Memory B cell (primary cell): ENCODE measurements around the gene CCDC169.

Source experiments
- ATAC-seq: fragments of 150-1000 bp; cut with Tn5 transposase; 2 replicates; pipeline ENCODE4 v1.10.0; 2021; ENCODE audit warnings: low read depth, mild to moderate bottlenecking, moderate library complexity
- DNase-seq, 2 donors: peaks; one replicate each; pipeline ENCODE4 v3.0.0; 2022; ENCODE audit warnings: low spot score in 2 of 2
- H3K27ac Mint-ChIP-seq: one replicate; pipeline ENCODE4 v1.8.0; 2022; ENCODE audit warnings: mild to moderate bottlenecking, moderate library complexity, mixed read lengths
- H3K27me3 Mint-ChIP-seq: one replicate; pipeline ENCODE4 v1.8.0; 2022; ENCODE audit warnings: mixed read lengths
- H3K36me3 Mint-ChIP-seq: one replicate; pipeline ENCODE4 v1.8.0; 2022; ENCODE audit warnings: mild to moderate bottlenecking, mixed read lengths
- H3K4me1 Mint-ChIP-seq: one replicate; pipeline ENCODE4 v1.8.0; 2022; ENCODE audit warnings: mixed read lengths
- H3K4me3 Mint-ChIP-seq: one replicate; pipeline ENCODE4 v1.8.0; 2022; ENCODE audit warnings: mild to moderate bottlenecking, moderate library complexity, mixed read lengths
- H3K9me3 Mint-ChIP-seq: one replicate; pipeline ENCODE4 v1.8.0; 2022; ENCODE audit warnings: mixed read lengths

Gene CCDC169

DNA sequence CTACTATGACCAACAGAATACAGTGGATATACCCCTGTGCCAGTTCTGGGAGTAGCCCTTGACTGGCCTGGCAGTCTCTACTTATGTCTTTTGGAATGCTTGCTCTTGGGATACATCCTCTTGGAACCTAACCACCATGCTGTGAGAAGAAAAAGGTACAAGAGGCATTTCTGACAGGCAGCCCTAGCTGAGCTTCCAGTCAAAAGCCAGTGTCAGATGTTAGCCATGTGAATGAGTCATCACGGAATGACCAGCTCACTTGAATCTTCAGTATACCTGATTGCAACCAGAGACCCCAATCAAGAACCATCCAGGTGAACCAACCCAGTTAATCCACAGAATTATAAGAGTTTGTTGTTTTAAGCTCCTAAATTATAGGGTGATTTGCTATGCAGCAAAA, 4.1 kb downstream of the CCDC169 start:
- no peak overlapping the region for H3K27ac Mint-ChIP-seq
- peaks cover 9% of the 10 kb centered on the region for H3K27me3 Mint-ChIP-seq
- H3K36me3 Mint-ChIP-seq, result no peaks in the 10 kb centered on the region
- H3K4me1 Mint-ChIP-seq, result no peaks in the 10 kb centered on the region
- no peak for ATAC-seq
- DNase-seq, result no peak
- no peaks in the 10 kb centered on the region for H3K9me3 Mint-ChIP-seq
- H3K4me3 Mint-ChIP-seq, result no peak overlapping the region

- Mint-ChIP-seq H3K27me3 (peaks cover 3% of the 10 kb centered on the region), H3K36me3 (no peaks in the 10 kb centered on the region), H3K27ac (no peak overlapping the region), H3K4me1 (no peaks in the 10 kb centered on the region), H3K9me3 (no peaks in the 10 kb centered on the region), H3K4me3 (no peak overlapping the region)
- no peak for DNase-seq
- no peak for ATAC-seq
Measured at GRCh38 chr13:36288794-36289391, 8.7 kb downstream of the CCDC169 start.

DNA sequence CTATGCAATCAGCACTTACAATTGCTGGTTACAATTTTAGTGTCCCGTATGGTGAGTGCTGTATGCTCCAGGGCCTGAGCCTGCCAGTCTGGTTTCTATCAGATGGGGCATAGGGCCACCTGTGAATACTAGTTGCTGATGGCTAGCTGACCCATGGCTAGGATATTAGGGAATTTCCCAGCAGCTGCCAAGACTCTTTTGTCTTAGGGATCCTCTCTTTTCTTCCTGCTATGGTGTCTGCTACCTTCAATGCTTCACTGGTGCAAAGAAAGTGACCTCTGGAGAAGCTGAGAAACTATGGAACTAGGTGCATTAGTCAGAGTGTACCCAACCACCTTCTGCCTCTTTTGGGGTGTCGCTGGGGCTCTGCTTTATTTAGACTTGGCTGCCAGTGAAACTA, 11.6 kb downstream of the CCDC169 start:
- ATAC-seq (no peak), DNase-seq (no peak)
- Mint-ChIP-seq H3K9me3 (no peaks in the 10 kb centered on the region), H3K4me1 (no peaks in the 10 kb centered on the region), H3K4me3 (no peak overlapping the region), H3K36me3 (no peaks in the 10 kb centered on the region), H3K27ac (no peak overlapping the region), H3K27me3 (peaks cover 3% of the 10 kb centered on the region)

GRCh38 chr13:36282821-36283432, 14.7 kb downstream of the CCDC169 start:
- Mint-ChIP-seq H3K4me1 (no peaks in the 10 kb centered on the region), H3K27ac (no peak overlapping the region), H3K4me3 (no peak overlapping the region), H3K9me3 (no peaks in the 10 kb centered on the region), H3K27me3 (peaks cover 3% of the 10 kb centered on the region), H3K36me3 (no peaks in the 10 kb centered on the region)
- no peak for DNase-seq
- no peak for ATAC-seq

GRCh38 chr13:36275190-36276002, 22.2 kb downstream of the CCDC169 start:
- ATAC-seq (no peak), DNase-seq (no peak)
- Mint-ChIP-seq H3K27ac (no peak overlapping the region), H3K9me3 (no peaks in the 10 kb centered on the region), H3K4me1 (no peaks in the 10 kb centered on the region), H3K27me3 (no peaks in the 10 kb centered on the region), H3K36me3 (no peaks in the 10 kb centered on the region), H3K4me3 (no peak overlapping the region)

DNA sequence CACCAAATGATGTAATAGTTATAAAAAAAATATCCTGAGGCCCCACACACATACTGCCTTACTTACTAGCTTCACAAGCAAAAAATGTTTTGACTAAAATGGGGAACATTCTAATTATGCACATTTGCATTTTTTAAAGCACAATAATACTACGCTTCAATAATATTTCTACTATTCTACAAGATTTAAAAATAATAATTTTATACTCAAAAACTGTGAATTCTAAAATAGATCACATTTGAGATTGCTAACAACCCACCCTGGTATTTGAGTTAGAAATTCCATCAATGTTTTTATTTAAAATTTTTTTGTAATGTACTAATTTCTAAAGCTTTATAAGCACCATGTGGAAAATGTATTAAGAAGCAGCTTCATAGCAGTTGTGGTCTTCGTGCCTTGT, 24.2 kb downstream of the CCDC169 start:
- no peaks in the 10 kb centered on the region for H3K9me3 Mint-ChIP-seq
- H3K27ac Mint-ChIP-seq, result no peak overlapping the region
- DNase-seq, result no peak
- no peak overlapping the region for H3K4me3 Mint-ChIP-seq
- H3K36me3 Mint-ChIP-seq, result no peaks in the 10 kb centered on the region
- ATAC-seq, result no peak
- H3K27me3 Mint-ChIP-seq, result no peaks in the 10 kb centered on the region
- no peaks in the 10 kb centered on the region for H3K4me1 Mint-ChIP-seq

DNA sequence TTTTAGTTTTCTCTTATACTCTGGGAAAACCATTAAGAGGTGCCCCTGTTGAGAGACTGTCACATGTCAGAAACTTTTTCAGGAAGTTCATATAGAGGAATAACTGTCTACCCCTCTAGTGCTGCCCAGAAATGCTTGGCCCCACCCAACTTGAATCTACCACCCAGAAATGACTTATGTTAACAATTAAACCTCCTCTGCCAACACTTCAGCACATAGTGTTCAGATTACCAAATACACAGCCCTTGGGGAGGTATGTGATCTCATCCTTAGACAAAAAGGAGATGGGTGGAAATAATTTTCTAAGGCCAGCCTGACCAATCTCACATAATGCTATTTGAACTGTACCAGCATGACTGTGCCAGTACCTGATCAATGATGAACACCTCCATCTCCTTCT, 35.6 kb downstream of the CCDC169 start:
- DNase-seq, result no peak
- no peaks in the 10 kb centered on the region for H3K27me3 Mint-ChIP-seq

DNA sequence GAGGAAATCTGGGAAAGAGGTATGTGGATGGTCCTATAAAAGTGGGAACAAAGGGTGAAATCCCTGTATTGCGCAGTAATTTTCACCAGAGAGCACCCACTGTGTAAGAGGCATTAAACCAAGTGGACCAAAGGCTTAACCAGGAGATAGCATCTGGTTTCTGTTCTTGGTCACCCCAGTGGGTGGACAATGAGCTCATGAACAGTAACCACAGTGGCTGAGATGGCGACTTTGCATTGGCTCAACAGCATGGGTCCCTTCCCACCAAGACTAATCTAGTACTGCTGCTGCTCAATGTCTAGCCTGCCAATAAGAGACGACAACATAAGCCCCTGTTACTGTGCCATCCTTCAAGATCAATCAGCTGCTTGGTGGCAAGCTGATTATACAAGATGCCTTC, 36.6 kb downstream of the CCDC169 start:
- no peaks in the 10 kb centered on the region for H3K9me3 Mint-ChIP-seq
- H3K4me3 Mint-ChIP-seq, result no peak overlapping the region
- DNase-seq (no peak), ATAC-seq (no peak)
- H3K4me1 Mint-ChIP-seq, result no peaks in the 10 kb centered on the region
- H3K27ac Mint-ChIP-seq, result no peak overlapping the region
- no peaks in the 10 kb centered on the region for H3K27me3 Mint-ChIP-seq
- H3K36me3 Mint-ChIP-seq, result no peaks in the 10 kb centered on the region

More for the DNA sequence above, 35.6 kb downstream of the CCDC169 start:
- H3K9me3 Mint-ChIP-seq, result no peaks in the 10 kb centered on the region
- no peak overlapping the region for H3K4me3 Mint-ChIP-seq
- no peaks in the 10 kb centered on the region for H3K36me3 Mint-ChIP-seq
- no peak overlapping the region for H3K27ac Mint-ChIP-seq
- ATAC-seq, result no peak
- H3K4me1 Mint-ChIP-seq, result no peaks in the 10 kb centered on the region

DNA sequence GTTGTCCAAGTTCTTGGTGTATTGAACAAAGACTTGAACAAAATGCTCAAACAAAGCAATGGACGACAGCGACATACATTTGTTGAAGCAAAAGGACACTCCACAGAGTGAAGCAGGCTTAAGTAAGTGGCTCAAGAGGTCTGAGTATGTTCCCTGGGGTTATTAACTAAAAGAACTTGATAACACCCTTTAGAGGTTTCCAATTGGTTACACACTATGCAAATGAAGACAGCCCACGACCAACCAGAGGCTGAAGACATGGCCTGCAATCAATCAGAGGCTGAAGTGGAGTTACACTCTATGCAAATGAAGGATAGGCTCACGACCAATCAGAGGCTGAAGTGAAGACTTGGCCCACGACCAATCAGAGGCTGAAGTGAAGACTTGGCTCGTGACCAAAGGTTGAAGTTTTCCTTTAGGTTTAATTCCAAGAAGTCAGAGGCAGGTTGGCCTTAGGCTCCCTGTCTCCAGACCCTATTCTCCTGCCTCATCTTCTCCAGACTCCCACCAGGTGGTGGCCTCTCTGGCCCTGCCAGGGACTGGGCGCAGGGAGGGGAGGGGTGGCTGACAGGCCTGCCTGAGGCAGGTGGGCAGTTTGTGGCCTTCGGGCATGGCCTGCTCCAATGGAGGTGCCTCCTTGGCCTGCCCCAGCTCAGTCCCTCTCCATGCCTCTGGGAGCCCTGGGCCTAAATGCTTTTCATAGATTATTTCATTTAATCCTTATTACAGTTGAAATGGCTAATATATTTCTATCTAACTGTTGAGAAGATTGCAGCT, 38.1 kb downstream of the CCDC169 start:
- no peak for ATAC-seq
- Mint-ChIP-seq H3K9me3 (no peaks in the 10 kb centered on the region), H3K4me3 (no peak overlapping the region), H3K36me3 (peaks cover 2% of the 10 kb centered on the region), H3K4me1 (no peaks in the 10 kb centered on the region), H3K27ac (no peak overlapping the region), H3K27me3 (peaks cover 2% of the 10 kb centered on the region)
- no peak for DNase-seq

DNA sequence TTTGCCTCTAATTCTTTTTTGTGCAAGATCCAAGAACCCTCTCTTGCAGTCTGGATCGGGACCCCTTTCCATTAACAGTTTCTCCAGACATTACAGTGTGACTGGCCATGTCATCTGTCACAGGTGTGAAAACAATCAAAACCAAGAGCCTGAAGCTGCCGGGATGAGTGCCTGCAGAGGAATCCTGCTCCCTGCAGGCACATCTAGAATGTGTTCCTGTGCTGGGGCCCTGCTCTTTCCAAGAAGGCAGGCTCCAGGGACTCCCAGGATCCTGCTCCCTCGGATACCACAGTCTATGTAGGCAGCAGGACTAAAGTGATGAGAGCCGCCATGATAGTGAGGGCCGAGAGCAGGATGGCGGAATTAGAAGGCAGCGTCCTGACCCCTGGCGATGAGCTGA, 38.8 kb downstream of the CCDC169 start:
- Mint-ChIP-seq H3K9me3 (no peaks in the 10 kb centered on the region), H3K27me3 (peaks cover 2% of the 10 kb centered on the region), H3K4me3 (no peak overlapping the region), H3K27ac (no peak overlapping the region), H3K36me3 (peaks cover 2% of the 10 kb centered on the region), H3K4me1 (no peaks in the 10 kb centered on the region)
- DNase-seq (no peak), ATAC-seq (no peak)

DNA sequence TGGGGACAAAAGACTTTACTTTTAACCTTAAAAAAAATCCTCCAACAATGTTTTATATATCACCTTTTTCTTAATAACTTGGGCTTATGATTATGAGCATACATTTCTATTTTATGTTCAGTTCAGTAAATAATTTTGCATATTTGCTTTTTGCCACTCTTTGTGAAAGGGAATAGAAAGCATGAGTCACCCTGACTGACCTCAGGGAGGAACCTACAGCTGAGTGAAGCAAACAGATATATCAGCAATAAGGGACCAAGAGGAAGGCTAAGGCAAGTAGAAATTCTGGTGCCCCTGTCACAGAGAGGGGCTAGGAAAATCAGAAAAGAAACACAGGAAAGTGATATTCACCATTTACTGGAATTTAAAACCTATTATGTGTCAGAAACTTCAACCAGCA, 46.1 kb downstream of the CCDC169 start:
- ATAC-seq (no peak), DNase-seq (no peak)
- peaks cover 2% of the 10 kb centered on the region for H3K36me3 Mint-ChIP-seq
- H3K27me3 Mint-ChIP-seq, result peaks cover 2% of the 10 kb centered on the region
- no peaks in the 10 kb centered on the region for H3K4me1 Mint-ChIP-seq
- no peak overlapping the region for H3K4me3 Mint-ChIP-seq
- no peak overlapping the region for H3K27ac Mint-ChIP-seq
- peaks cover 2% of the 10 kb centered on the region for H3K9me3 Mint-ChIP-seq

DNA sequence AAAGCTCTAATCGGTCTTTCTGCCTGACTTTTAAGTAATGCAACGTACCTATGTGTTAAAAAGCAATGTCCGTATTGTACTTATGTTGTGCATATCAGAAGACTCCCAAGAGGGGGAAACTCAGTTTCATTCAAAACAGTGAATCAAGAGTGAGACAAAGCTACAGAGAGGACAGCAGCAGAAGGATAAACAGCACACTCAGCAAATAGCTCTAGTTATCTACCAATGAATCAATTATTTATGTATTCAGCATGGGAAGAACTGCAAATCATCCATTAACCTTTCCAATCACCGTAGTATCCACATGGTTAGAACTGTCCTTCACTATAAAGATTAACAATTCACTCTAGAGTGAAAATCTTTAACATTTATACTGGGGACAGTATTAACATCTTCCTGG, 46.6 kb downstream of the CCDC169 start:
- Mint-ChIP-seq H3K27ac (no peak overlapping the region), H3K4me3 (no peak overlapping the region), H3K27me3 (peaks cover 2% of the 10 kb centered on the region), H3K4me1 (no peaks in the 10 kb centered on the region), H3K36me3 (peaks cover 2% of the 10 kb centered on the region), H3K9me3 (peaks cover 2% of the 10 kb centered on the region)
- no peak for DNase-seq
- ATAC-seq, result no peak

GRCh38 chr13:36248700-36249099, 48.9 kb downstream of the CCDC169 start:
- Mint-ChIP-seq H3K9me3 (peaks cover 4% of the 10 kb centered on the region), H3K4me3 (no peak overlapping the region), H3K4me1 (no peaks in the 10 kb centered on the region), H3K27me3 (no peaks in the 10 kb centered on the region), H3K27ac (no peak overlapping the region), H3K36me3 (no peaks in the 10 kb centered on the region)
- ATAC-seq (no peak), DNase-seq (no peak)

DNA sequence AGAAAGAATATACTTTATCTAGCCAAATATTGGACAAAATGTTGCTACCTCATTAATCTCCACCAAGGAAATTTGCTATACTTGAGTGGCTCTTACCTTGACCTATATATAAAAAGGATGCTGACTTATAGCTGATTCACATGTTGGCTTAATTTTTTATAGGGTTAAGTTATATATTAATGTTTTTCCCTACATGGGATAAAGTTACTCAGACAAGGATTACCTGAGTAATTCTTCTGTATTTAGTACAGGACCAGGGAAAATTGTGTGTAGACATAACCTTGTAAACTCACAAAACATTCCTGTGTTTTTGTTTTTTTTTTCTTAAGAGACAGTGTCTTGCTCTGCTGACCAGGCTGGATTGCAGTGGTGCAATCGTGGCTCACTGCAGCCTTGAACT, 52.6 kb downstream of the CCDC169 start:
- Mint-ChIP-seq H3K36me3 (no peaks in the 10 kb centered on the region), H3K27me3 (no peaks in the 10 kb centered on the region), H3K9me3 (peaks cover 4% of the 10 kb centered on the region), H3K4me3 (no peak overlapping the region), H3K27ac (no peak overlapping the region), H3K4me1 (no peaks in the 10 kb centered on the region)
- DNase-seq, result no peak
- ATAC-seq, result no peak
